B cell (primary cell): ENCODE results near the gene HOXB4. TPM values are rescaled to one million over a fixed set of nuclear protein-coding genes. Genes with fewer than 3 reads are reported as not detected.

Experiments
- ATAC-seq: fragments of 200-7000 bp; cut with Tn5 transposase; one replicate; pipeline ENCODE4 v1.10.0; 2021; ENCODE audit warnings: low read depth, mild to moderate bottlenecking, moderate number of reproducible peaks, moderate library complexity
- CTCF ChIA-PET: fragments of 350-600 bp; sonication (Branson Sonifier 250); formaldehyde crosslinking; loops from one replicate; lab custom pipeline; 2021; ENCODE audit warnings: antibody characterized with exemption, inconsistent platforms; lab: Charles Lee
- POLR2A ChIA-PET: fragments of 350-600 bp; sonication (Branson Sonifier 250); formaldehyde crosslinking; loops from one replicate; lab custom pipeline; 2021; ENCODE audit warnings: antibody characterized with exemption; lab: Charles Lee
- DNase-seq: peaks from one replicate; pipeline ENCODE4 v3.0.0; 2013
- H2AFZ ChIP-seq: 2 replicates; pipeline ENCODE4 v1.6.1; 2012; ENCODE audit warnings: mild to moderate bottlenecking, low read depth, low read length; ENCODE audit not compliant: insufficient read depth, poor library complexity, severe bottlenecking
- H3K27ac ChIP-seq, 2 donors: 1 replicate in 1 of 2; 2 replicates in 1 of 2; pipeline ENCODE4 v1.5.1; 2012 to 2013; ENCODE audit warnings: low read length in 2 of 2, mild to moderate bottlenecking in 2 of 2, moderate library complexity in 1 of 2
- H3K27me3 ChIP-seq, 4 experiments: fragments of 200-600 bp in 1 of 4; sonication (generic) in 1 of 4; replicated peaks in 1 of 4; 1 replicate in 2 of 4; 2 replicates in 2 of 4; pipeline versions ENCODE4 v1.6.1 to v1.7.0; 2013 to 2016; ENCODE audit warnings: low read length in 3 of 4, mild to moderate bottlenecking in 2 of 4, mixed read lengths in 1 of 4, moderate library complexity in 1 of 4; ENCODE audit not compliant: insufficient read depth in 4 of 4, control insufficient read depth in 3 of 4; ENCODE audit errors: control extremely low read depth in 1 of 4
- H3K36me3 ChIP-seq, 2 experiments: replicated peaks in 1 of 2; 1 replicate in 1 of 2; 2 replicates in 1 of 2; pipeline versions ENCODE4 v1.6.1 to v1.7.1; 2013; ENCODE audit warnings: low read length in 1 of 2; ENCODE audit not compliant: insufficient read depth in 2 of 2, control insufficient read depth in 1 of 2; ENCODE audit errors: control extremely low read depth in 1 of 2, extremely low read depth in 1 of 2
- H3K4me1 ChIP-seq, 2 donors: fragments of 200-600 bp in 1 of 2; sonication (generic) in 1 of 2; 1 replicate in 1 of 2; 2 replicates in 1 of 2; pipeline versions ENCODE4 v1.5.1 to v1.6.1; 2013 to 2017; ENCODE audit warnings: low read length in 2 of 2; ENCODE audit not compliant: control insufficient read depth in 2 of 2, insufficient read depth in 2 of 2
- H3K4me2 ChIP-seq: replicated peaks from 2 replicates; pipeline ENCODE3; 2012; ENCODE audit warnings: mild to moderate bottlenecking, low read depth, low read length; ENCODE audit not compliant: poor library complexity, severe bottlenecking
- H3K4me3 ChIP-seq, 5 experiments: fragments of 200-600 bp in 1 of 5; sonication (generic) in 1 of 5; 1 replicate in 3 of 5; 2 replicates in 2 of 5; pipeline versions ENCODE4 v1.5.1 to v1.7.0; 2011 to 2016; ENCODE audit warnings: low read length in 4 of 5, mild to moderate bottlenecking in 4 of 5, low read depth in 2 of 5, control low read depth in 1 of 5, moderate library complexity in 1 of 5; ENCODE audit not compliant: insufficient read depth in 1 of 5; ENCODE audit errors: control extremely low read depth in 1 of 5, extremely low read depth in 1 of 5
- H3K79me2 ChIP-seq: fragments of 200-600 bp; sonication (generic); one replicate; pipeline ENCODE4 v1.6.0; 2016; ENCODE audit warnings: low read length; ENCODE audit not compliant: control insufficient read depth, insufficient read depth
- H3K9ac ChIP-seq: fragments of 200-600 bp; sonication (generic); 2 replicates; pipeline ENCODE4 v1.6.1; 2017; ENCODE audit warnings: mild to moderate bottlenecking, low read length, moderate library complexity
- H3K9me3 ChIP-seq, 3 donors: one replicate each; pipeline versions ENCODE4 v1.6.1 to v1.7.1; 2013; ENCODE audit warnings: low read length in 2 of 3; ENCODE audit not compliant: control insufficient read depth in 2 of 3, insufficient read depth in 1 of 3; ENCODE audit errors: control extremely low read depth in 1 of 3
- H4K20me1 ChIP-seq: 2 replicates; pipeline ENCODE4 v1.6.0; 2012; ENCODE audit warnings: mild to moderate bottlenecking, low read length; ENCODE audit not compliant: insufficient read depth, control insufficient read depth, poor library complexity, severe bottlenecking
- H3K27ac Mint-ChIP-seq: one replicate; pipeline ENCODE4 v1.8.0; 2021; ENCODE audit warnings: mixed read lengths
- H3K27me3 Mint-ChIP-seq: one replicate; pipeline ENCODE4 v1.8.0; 2021; ENCODE audit warnings: mixed read lengths
- H3K4me1 Mint-ChIP-seq: one replicate; pipeline ENCODE4 v1.8.0; 2021; ENCODE audit warnings: mixed read lengths
- H3K4me3 Mint-ChIP-seq: one replicate; pipeline ENCODE4 v1.8.0; 2021; ENCODE audit warnings: mixed read lengths
- H3K9me3 Mint-ChIP-seq: one replicate; pipeline ENCODE4 v1.8.0; 2022; ENCODE audit warnings: mixed read lengths; ENCODE audit not compliant: insufficient read depth
- CTCF ChIP-seq: fragments of 200-600 bp; IDR thresholded peaks from one replicate; pipeline ENCODE4 v1.8.0; 2022; ENCODE audit warnings: antibody characterized with exemption, mild to moderate bottlenecking
- EZH2 ChIP-seq: IDR thresholded peaks from 2 replicates; pipeline ENCODE4 v1.6.1; 2012; ENCODE audit warnings: borderline replicate concordance, low read depth, mild to moderate bottlenecking, moderate library complexity, low read length; ENCODE audit not compliant: insufficient read depth, poor library complexity, severe bottlenecking
- WGBS: methylation state at CpG from one replicate; pipeline ENCODE4 v1.1.5; 2013; ENCODE audit warnings: missing lambda C conversion rate; ENCODE audit not compliant: insufficient coverage; 5-methylcytosine and 5-hydroxymethylcytosine counted together
- intact Hi-C: fragments of 100-400 bp; cut with micrococcal nuclease; formaldehyde crosslinking; loops from one replicate; pipeline ENCODE4 v1.10.0; 2022
- polyA plus RNA-seq: library from polyadenylated mRNA; depleted of rRNA; stranded (reverse); fragments of >200 nt; gene quantifications from 2 replicates; pipeline ENCODE4 v1.2.3, GENCODE V29; 2012
- total RNA-seq, 2 donors: library from RNA; stranded (reverse); fragments of 120-200 nt in 1 of 2; gene quantifications; 1 replicate in 1 of 2; 2 replicates in 1 of 2; pipeline versions ENCODE4 v1.2.3 to v1.2.4, GENCODE V29; 2013 to 2022

The HOXB4 gene
- total and polyA plus RNA-seq, 2 donors (not counting 1 experiment from before 2014, with no cell fraction given): 0.85 to 1.7 TPM

- Histone ChIP-seq H3K27ac (no peak overlapping the region), H3K27me3 (peaks cover 0 to 90% (median 67%) of the 10 kb centered on the region in 4 experiments), H3K36me3 (no peaks in the 10 kb centered on the region), H2AFZ (peak overlapping the region; percentile 69), H3K9ac (peak overlapping the region; percentile 59), H3K4me3 (peak overlapping the region in 3 of 5 experiments; percentile 31 to 96 (median 38)), H3K9me3 (peaks cover 0 to 34% (median 0%) of the 10 kb centered on the region in 3 donors), H4K20me1 (no peaks in the 10 kb centered on the region), H3K4me1 (peaks cover 53 to 74% of the 10 kb centered on the region in 2 donors), H3K4me2 (peak overlapping the region; percentile 100), H3K79me2 (no peaks in the 10 kb centered on the region)
- H3K9me3 Mint-ChIP-seq: no peaks in the 10 kb centered on the region
- peak overlapping the region; percentile 57 for H3K27ac Mint-ChIP-seq
- WGBS: 2% methylated on average over 9 of the region's 15 CpGs
- H3K4me3 Mint-ChIP-seq: peak overlapping the region; percentile 92
- peaks cover 72% of the 10 kb centered on the region for H3K27me3 Mint-ChIP-seq
- TF ChIP-seq CTCF (no peak), EZH2 (no peak)
- ATAC-seq (no peak), DNase-seq (no peak)
- intact Hi-C loops: loop anchor here (5.0 kb wide), 1 partner anchor 35 kb away; the partner anchor contains the start of gene HOXB4
- peaks cover 47% of the 10 kb centered on the region for H3K4me1 Mint-ChIP-seq
- ChIA-PET POLR2A (interaction anchor here (0.5 to 1.0 kb wide), 3 partner anchors 12 to 239 kb away, joined by 3 to 10 read pairs (median 4); no protein-coding TSS in a partner anchor), CTCF (interaction anchor here (0.6 to 1.8 kb wide), 12 partner anchors 10 to 350 kb away, joined by 3 to 11 read pairs (median 4); partner anchors contain the start of gene HOXB9)
Observed at GRCh38 chr17:48612456-48612853, 34.3 kb upstream of the HOXB4 start.
